NOMO-1 (cell line): Measurements from ENCODE around the gene CPEB3.
"Not testable (repeated sequence)": the region's sequence is repeated elsewhere in the genome, so short reads cannot be mapped to it uniquely, and the experiment has no call there.

Source experiments
- DNase-seq, 2 experiments: peaks; one replicate each; lab custom pipeline; 2025; ENCODE audit not compliant: unreplicated experiment in 2 of 2; lab: John Stamatoyannopoulos, UW

The CPEB3 gene

DNA sequence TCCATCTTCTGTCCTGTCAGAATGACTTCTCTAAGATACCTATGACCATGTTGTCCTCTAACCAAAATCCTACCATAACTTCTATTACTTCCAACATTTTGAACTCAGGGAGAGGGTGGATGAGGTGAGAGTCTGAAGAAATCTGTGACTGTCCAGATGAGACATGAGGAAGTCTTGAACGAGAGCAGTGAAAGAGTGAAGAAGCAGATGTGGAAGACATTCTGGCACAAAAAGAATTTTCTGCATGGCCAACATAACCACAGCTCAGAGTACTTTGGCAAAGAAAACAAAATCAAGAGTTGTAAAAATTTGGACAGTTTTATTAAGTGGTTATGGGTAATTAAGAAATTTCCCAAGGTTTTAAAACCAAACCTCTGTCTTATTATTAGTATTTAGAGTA, 141.6 kb downstream of the CPEB3 start:
- DNase-seq: no peak

DNA sequence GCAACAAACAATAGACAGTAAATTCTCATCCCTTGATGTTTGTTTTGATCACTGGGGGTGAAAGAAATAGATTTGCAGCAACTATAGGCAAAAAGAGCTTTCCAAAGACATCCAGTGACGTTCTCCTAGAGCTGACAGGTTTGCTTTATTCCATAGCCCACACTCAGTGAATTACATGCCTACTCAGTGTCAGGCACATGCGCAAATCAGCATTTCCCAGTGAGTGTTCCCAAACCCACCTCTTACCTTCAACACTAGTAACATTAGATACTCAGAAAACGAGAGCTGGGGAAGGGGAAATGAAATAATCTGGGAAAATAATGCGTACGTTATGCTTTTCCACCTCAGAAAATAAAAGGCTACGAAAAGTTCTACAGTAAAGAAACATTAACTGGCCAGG, 144.1 kb downstream of the CPEB3 start:
- no peak for DNase-seq

- DNase-seq: no peak
These were observed 144.8 kb downstream of the CPEB3 start for GRCh38 chr10:92146107-92146506.

DNA sequence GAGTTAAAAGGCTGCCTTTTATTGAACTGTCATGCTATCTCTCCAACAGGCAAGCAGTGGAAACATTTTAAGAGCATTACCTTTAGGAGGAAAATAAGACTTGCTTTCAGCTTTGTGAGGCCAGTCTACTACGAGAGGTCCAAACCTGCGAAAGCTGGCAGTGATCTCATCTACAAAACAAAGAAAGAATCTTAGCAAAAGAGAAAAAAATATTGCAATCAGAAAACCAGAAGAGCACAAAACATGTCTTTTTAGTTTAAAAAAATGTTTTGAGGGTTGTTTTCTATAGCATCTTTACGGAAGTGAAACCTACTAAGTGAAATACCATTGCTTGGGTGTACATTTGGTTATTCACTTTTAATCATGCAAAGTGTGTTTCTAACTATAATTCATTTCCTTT, 147.9 kb downstream of the CPEB3 start:
- peak in 1 of 2 experiments; percentile 66 for DNase-seq

GRCh38 chr10:92142512-92142911, 148.4 kb downstream of the CPEB3 start:
- DNase-seq: no peak

DNA sequence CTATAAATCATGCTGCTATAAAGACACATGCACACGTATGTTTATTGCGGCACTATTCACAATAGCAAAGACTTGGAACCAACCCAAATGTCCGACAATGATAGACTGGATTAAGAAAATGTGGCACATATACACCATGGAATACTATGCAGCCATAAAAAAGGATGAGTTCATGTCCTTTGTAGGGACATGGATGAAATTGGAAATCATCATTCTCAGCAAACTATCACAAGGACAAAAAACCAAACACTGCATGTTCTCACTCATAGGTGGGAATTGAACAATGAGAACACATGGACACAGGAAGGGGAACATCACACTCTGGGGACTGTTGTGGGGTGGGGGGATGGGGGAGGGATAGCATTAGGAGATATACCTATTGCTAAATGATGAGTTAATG, 149.7 kb downstream of the CPEB3 start:
- not testable (repeated sequence) for DNase-seq

GRCh38 chr10:92134049-92134448, 156.8 kb downstream of the CPEB3 start:
- DNase-seq: not testable (repeated sequence)

DNA sequence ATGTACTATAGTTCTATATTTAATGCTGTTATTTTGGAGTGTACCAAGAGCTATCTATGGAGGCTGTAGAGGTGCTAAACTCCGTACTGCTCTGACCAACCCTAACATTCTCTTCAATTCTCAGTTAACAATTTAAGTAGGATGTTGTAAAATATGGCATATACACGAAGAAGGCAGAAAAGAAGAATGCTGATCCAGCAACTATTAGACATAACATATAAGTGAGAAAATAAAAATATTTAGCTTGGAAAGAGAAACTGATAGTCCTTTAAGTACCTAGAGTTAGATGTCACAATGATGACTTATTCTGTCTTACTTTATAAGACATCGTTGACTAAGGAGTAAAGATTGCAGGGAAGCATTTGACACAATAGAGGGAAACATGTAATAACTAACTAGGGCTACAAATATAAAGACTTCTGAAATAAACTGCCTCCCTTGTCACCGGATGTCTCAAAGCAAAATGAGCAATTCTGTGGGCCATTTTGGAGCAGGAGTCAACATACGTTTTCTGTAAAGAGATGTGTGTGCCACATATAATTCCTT, 159.5 kb downstream of the CPEB3 start:
- DNase-seq: no peak

GRCh38 chr10:92130622-92131274, 160.1 kb downstream of the CPEB3 start:
- DNase-seq: no peak

GRCh38 chr10:92126100-92126650, 164.7 kb downstream of the CPEB3 start:
- no peak for DNase-seq

- no peak for DNase-seq
These were observed 165.7 kb downstream of the CPEB3 start for GRCh38 chr10:92125144-92125543.

DNA sequence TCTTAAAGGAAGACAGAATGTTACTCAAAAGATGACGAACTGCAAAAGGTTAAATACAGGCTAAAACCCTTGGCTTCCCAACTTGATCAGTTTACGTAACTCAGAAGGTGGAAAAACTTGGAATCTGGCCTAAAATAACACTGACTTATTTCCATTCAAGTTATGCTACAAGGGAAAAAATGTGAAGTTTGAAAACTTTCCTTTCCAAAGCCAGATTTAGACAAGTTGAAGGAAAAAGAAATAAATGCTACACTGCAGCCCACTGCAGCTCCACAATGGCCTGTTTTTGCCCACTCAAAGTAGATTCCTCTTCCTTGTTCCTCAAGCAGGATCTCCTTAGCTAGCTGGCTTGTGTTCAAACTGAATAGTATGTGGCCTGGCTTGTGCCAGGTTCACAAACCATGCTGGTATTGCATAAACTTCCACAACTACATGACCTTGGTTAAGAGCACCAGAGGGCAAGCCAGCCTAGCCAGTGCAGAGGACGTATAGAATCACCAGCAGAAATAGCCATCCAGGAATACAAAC, 166.2 kb downstream of the CPEB3 start:
- DNase-seq: no peak

GRCh38 chr10:92124020-92124419, 166.9 kb downstream of the CPEB3 start:
- no peak for DNase-seq

DNA sequence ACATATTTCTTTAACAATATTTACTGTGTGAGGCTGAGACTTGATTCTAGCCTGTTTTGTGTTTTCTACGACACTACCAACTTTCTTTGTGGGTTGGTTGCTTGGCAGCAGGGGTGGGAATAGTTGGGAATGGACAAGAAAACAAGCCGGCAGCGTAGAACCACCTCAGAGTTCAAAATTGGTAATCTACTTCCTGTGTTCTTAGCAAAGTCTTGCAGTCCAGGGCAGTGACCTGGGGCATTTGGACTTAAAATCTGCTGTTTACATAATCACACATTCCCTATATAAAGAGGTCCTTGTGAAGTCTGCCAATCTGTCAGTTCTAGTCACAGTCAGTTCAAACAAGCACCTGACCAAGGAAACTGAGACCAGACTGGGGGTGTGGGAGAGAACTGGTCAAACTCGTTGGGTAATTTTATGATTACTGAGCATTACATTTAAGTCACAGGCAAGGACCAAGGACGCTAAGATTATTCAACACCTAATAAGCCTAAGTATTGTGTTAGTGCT, 167.9 kb downstream of the CPEB3 start:
- no peak for DNase-seq

DNA sequence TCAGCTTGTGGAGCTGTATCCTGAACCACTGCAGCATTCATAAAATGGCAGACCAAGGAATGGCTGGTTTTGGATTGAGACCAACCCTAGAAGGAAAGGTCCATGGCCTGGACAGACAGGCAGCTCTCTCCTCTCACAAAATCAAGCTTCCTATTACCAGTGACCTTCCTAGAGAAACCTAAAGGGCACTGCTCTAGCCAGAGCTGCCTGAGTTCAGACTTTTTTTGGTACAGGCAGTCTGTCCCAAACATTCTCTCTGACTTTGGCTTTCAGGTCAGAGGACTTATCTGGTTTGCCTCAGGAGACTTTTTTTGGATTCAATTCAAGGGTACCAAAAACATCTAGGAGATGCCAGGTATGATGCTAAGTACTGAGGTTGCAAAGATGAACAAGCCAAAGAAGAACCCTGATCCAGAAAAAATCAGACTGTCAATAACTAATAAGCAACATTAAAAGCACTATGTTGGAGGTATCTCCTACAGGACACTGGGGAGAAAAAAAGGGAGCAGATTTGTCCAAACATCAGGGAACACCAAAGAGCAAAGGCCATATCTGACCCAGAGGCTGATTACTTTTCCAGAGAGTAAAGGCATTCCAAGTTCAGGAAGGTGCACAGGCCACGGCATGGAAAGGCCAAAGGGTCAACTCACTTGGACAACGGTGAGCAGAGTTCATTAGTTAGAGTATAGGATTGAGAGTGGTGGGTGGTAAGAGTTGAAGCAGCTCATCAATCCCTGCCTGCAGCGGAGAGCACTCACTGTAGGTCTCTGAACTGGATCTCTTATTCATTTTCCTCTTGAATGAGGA, 169.0 kb downstream of the CPEB3 start:
- DNase-seq: no peak

GRCh38 chr10:92119340-92119739, 171.5 kb downstream of the CPEB3 start:
- no peak for DNase-seq

- DNase-seq: not testable (repeated sequence)
These were observed 176.0 kb downstream of the CPEB3 start for GRCh38 chr10:92114917-92115316.

DNA sequence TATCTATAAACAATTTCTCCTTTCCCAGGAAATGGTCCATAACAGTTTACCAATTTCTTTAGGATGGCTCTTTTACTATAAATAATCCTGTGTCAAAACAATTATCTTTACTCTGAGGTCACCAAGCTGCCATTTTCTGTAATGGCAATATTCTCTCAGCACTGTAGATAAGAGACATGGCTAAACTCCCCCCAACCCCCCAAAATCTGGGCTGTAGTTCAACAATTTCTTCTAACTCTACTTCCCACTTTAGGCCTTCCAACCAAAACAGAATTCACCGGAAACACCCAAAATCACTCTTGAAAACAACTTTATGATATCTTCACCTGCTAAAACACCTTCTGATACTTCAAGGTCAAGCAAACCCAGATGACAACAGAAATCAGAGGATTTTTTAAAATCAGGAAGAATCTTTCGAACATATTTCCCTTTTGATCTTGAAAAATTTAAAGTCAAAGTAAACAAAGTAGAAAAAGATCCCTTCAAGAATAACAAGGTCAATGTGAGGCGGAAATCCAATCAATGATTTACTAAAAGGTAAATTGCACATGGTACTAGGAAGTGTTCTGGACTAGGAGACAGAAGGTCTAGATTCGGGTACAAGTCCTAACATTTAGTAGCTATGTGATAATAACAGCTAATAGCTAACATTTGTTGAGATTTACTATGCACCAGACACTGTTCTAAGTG, 176.8 kb downstream of the CPEB3 start:
- DNase-seq: no peak

- DNase-seq: no peak
These were observed 178.4 kb downstream of the CPEB3 start for GRCh38 chr10:92112462-92112861.

DNA sequence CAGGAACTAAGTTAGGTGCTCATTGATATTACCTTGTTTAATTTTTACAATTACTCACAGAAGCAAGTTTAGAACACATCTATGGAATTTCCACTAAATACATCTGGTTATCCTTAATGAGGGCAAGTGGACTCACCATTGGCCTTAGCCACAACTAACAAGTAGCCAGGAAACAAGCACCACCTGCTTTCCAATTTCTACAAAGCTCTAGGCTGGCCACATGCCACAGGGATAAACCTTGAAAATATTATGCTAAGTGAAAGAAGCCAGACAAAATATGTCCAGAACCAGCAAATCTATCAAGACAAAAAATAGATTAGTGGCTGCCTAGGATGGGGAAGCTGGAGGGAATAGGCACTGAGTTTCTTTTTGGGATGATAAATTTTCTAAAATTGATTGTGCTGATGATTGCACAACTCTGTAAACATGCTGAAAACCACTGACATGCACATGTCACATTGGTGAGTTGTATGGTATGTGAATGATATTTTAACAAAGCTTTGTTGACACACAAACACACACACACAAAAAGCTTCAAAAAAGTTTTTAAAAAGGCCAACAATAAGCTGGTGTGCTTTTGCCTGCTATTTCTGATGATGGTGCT, 179.4 kb downstream of the CPEB3 start:
- no peak for DNase-seq
